Measurements from ENCODE around the gene HDAC1.

The HDAC1 gene

GRCh38 chr1:32307324-32307723, 15.4 kb downstream of the HDAC1 start:
- peaks cover 98% of the 10 kb centered on the region for H3K79me2 ChIP-seq (ENCODE audit: insufficient read depth, low read length)
- DNase-seq, result no peak
- H3K4me1 ChIP-seq (ENCODE audit: insufficient read depth, low read length), result no peaks in the 10 kb centered on the region
- TF ChIP-seq EZH2 (IDR thresholded peaks at IDR 0.05; ENCODE audit: borderline replicate concordance, low read depth, low read length, severe bottlenecking) (no peak), CTCF (IDR thresholded peaks at IDR 0.05; ENCODE audit: borderline replicate concordance, extremely low read depth, low read length, poor library complexity, severe bottlenecking) (no peak)
- no peaks in the 10 kb centered on the region for H3K27me3 ChIP-seq (ENCODE audit: insufficient read depth, low read length, poor library complexity)
- H2AFZ ChIP-seq (ENCODE audit: low read depth, low read length), result no peak overlapping the region
- no peak overlapping the region for H3K4me2 ChIP-seq (ENCODE audit: insufficient read depth, low read length)
- peaks cover 66% of the 10 kb centered on the region for H3K36me3 ChIP-seq (ENCODE audit: insufficient read depth, low read length)
- no peaks in the 10 kb centered on the region for H3K9me3 ChIP-seq (ENCODE audit: insufficient read depth, low read length, severe bottlenecking)
- no peak overlapping the region for H3K27ac ChIP-seq (ENCODE audit: low read length)
- no peak for ATAC-seq (ENCODE audit: insufficient read depth, low read depth)
- H4K20me1 ChIP-seq (ENCODE audit: insufficient read depth, low read length), result peaks cover 46% of the 10 kb centered on the region; the same call in 1 of the 2 replicates
- H3K9ac ChIP-seq (ENCODE audit: low read depth, low read length), result no peak overlapping the region
- no peak overlapping the region for H3K4me3 ChIP-seq (ENCODE audit: low read depth in 1 of 2, low read length in 2 of 2)

GRCh38 chr1:32309960-32310359, 18.1 kb downstream of the HDAC1 start:
- no peak for ATAC-seq (ENCODE audit: insufficient read depth, low read depth)
- H3K4me2 ChIP-seq (ENCODE audit: insufficient read depth, low read length), result no peak overlapping the region
- H3K4me1 ChIP-seq (ENCODE audit: insufficient read depth, low read length), result no peaks in the 10 kb centered on the region
- H3K36me3 ChIP-seq (ENCODE audit: insufficient read depth, low read length), result peaks cover 52% of the 10 kb centered on the region
- no peaks in the 10 kb centered on the region for H3K9me3 ChIP-seq (ENCODE audit: insufficient read depth, low read length, severe bottlenecking)
- H3K9ac ChIP-seq (ENCODE audit: low read depth, low read length), result no peak overlapping the region
- TF ChIP-seq EZH2 (IDR thresholded peaks at IDR 0.05; ENCODE audit: borderline replicate concordance, low read depth, low read length, severe bottlenecking) (no peak), CTCF (IDR thresholded peaks at IDR 0.05; ENCODE audit: borderline replicate concordance, extremely low read depth, low read length, poor library complexity, severe bottlenecking) (no peak)
- no peak overlapping the region for H3K27ac ChIP-seq (ENCODE audit: low read length)
- DNase-seq, result no peak
- no peak overlapping the region for H2AFZ ChIP-seq (ENCODE audit: low read depth, low read length)
- peaks cover 48% of the 10 kb centered on the region; the same call in 1 of the 2 replicates for H4K20me1 ChIP-seq (ENCODE audit: insufficient read depth, low read length)
- peaks cover 96% of the 10 kb centered on the region for H3K79me2 ChIP-seq (ENCODE audit: insufficient read depth, low read length)
- H3K27me3 ChIP-seq (ENCODE audit: insufficient read depth, low read length, poor library complexity), result no peaks in the 10 kb centered on the region
- H3K4me3 ChIP-seq (ENCODE audit: low read depth in 1 of 2, low read length in 2 of 2), result no peak overlapping the region

GRCh38 chr1:32311709-32312393, 20.0 kb downstream of the HDAC1 start:
- Histone ChIP-seq H3K9me3 (ENCODE audit: insufficient read depth, low read length, severe bottlenecking) (no peaks in the 10 kb centered on the region), H3K9ac (ENCODE audit: low read depth, low read length) (no peak overlapping the region), H4K20me1 (ENCODE audit: insufficient read depth, low read length) (peaks cover 50% of the 10 kb centered on the region; the same call in 1 of the 2 replicates), H3K27ac (ENCODE audit: low read length) (no peak overlapping the region), H3K4me2 (ENCODE audit: insufficient read depth, low read length) (no peak overlapping the region), H3K79me2 (ENCODE audit: insufficient read depth, low read length) (peaks cover 89% of the 10 kb centered on the region), H3K4me3 (ENCODE audit: low read depth in 1 of 2, low read length in 2 of 2) (no peak overlapping the region), H3K4me1 (ENCODE audit: insufficient read depth, low read length) (no peaks in the 10 kb centered on the region), H3K27me3 (ENCODE audit: insufficient read depth, low read length, poor library complexity) (no peaks in the 10 kb centered on the region), H2AFZ (ENCODE audit: low read depth, low read length) (no peak overlapping the region), H3K36me3 (ENCODE audit: insufficient read depth, low read length) (peaks cover 42% of the 10 kb centered on the region)
- DNase-seq, result no peak
- TF ChIP-seq EZH2 (IDR thresholded peaks at IDR 0.05; ENCODE audit: borderline replicate concordance, low read depth, low read length, severe bottlenecking), result no peak
- no peak for ATAC-seq (ENCODE audit: insufficient read depth, low read depth)

- no peak overlapping the region for H2AFZ ChIP-seq (ENCODE audit: low read depth, low read length)
- DNase-seq (no peak), ATAC-seq (ENCODE audit: insufficient read depth, low read depth) (no peak)
- H3K36me3 ChIP-seq (ENCODE audit: insufficient read depth, low read length), result peaks cover 64% of the 10 kb centered on the region
- H3K9me3 ChIP-seq (ENCODE audit: insufficient read depth, low read length, severe bottlenecking), result no peaks in the 10 kb centered on the region
- no peak overlapping the region for H3K9ac ChIP-seq (ENCODE audit: low read depth, low read length)
- peaks cover 16% of the 10 kb centered on the region for H3K4me1 ChIP-seq (ENCODE audit: insufficient read depth, low read length)
- no peak overlapping the region for H3K4me2 ChIP-seq (ENCODE audit: insufficient read depth, low read length)
- TF ChIP-seq EZH2 (IDR thresholded peaks at IDR 0.05; ENCODE audit: borderline replicate concordance, low read depth, low read length, severe bottlenecking) (no peak), CTCF (IDR thresholded peaks at IDR 0.05; ENCODE audit: borderline replicate concordance, extremely low read depth, low read length, poor library complexity, severe bottlenecking) (no peak)
- H3K4me3 ChIP-seq (ENCODE audit: low read depth in 1 of 2, low read length in 2 of 2), result no peak overlapping the region
- H3K79me2 ChIP-seq (ENCODE audit: insufficient read depth, low read length), result peaks cover 78% of the 10 kb centered on the region
- H3K27me3 ChIP-seq (ENCODE audit: insufficient read depth, low read length, poor library complexity), result no peaks in the 10 kb centered on the region
- no peak overlapping the region for H3K27ac ChIP-seq (ENCODE audit: low read length)
- peaks cover 13% of the 10 kb centered on the region; the same call in 1 of the 2 replicates for H4K20me1 ChIP-seq (ENCODE audit: insufficient read depth, low read length)
These were observed 25.0 kb downstream of the HDAC1 start for GRCh38 chr1:32316903-32317277.

All from DND-41 (cell line).